ENCODE data around the gene FAM13B. TPM values are rescaled to one million over a fixed set of nuclear protein-coding genes. Genes with fewer than 3 reads are reported as not detected.
"Not testable (repeated sequence)": the region's sequence is repeated elsewhere in the genome, so short reads cannot be mapped to it uniquely, and the experiment has no call there.

The FAM13B gene
- total and polyA plus RNA-seq, 2 experiments from 2014 or later, result 8.1 to 22.7 TPM

DNA sequence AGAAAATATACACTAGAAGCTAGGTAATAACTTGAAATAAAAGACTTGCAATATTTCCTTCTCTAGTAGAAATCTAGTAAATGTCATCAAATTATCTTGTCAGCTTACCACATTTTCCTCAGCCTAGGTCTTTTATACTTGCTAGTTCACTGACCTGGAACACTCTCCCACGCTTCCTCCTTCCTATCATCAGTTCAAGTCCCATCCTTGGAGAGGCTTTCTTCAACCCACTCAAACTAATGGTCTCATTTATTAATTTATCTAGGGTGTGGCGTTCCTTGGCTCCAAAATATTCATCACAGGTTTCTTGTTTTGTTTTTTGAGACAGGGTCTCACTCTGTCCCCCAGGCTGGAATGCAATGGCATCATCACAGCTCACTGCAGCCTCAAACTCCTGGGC lies 2.9 kb downstream of the FAM13B start:
- Histone ChIP-seq H3K4me1 (ENCODE audit: insufficient read depth) (peaks cover 19% of the 10 kb centered on the region), H2AFZ (no peak overlapping the region), H3K27ac (no peak overlapping the region), H3K27me3 (no peaks in the 10 kb centered on the region), H3K79me2 (peaks cover 75% of the 10 kb centered on the region), H3K9me3 (ENCODE audit: low read depth) (no peaks in the 10 kb centered on the region), H3K9me2 (replicated peaks; ENCODE audit: insufficient read depth) (no peaks in the 10 kb centered on the region), H4K20me1 (ENCODE audit: insufficient read depth, poor library complexity, severe bottlenecking) (peaks cover 52% of the 10 kb centered on the region), H3K4me2 (peak overlapping the region; percentile 17), H3K4me3 (no peak overlapping the region), H3K36me3 (replicated peaks; ENCODE audit: insufficient read depth, low read depth) (no peaks in the 10 kb centered on the region)
- WGBS (ENCODE audit: low lambda C conversion rate, missing lambda C conversion rate), result 87% methylated on average over 2 of the region's 2 CpGs
- no peak for TF ChIP-seq EZH2phosphoT487 (IDR thresholded peaks at IDR 0.05; ENCODE audit: low read depth, severe bottlenecking, unreplicated experiment)
- TF ChIP-seq EZH2 (IDR thresholded peaks at IDR 0.05; ENCODE audit: borderline replicate concordance), result no peak
- TF ChIP-seq, protein P1, sequence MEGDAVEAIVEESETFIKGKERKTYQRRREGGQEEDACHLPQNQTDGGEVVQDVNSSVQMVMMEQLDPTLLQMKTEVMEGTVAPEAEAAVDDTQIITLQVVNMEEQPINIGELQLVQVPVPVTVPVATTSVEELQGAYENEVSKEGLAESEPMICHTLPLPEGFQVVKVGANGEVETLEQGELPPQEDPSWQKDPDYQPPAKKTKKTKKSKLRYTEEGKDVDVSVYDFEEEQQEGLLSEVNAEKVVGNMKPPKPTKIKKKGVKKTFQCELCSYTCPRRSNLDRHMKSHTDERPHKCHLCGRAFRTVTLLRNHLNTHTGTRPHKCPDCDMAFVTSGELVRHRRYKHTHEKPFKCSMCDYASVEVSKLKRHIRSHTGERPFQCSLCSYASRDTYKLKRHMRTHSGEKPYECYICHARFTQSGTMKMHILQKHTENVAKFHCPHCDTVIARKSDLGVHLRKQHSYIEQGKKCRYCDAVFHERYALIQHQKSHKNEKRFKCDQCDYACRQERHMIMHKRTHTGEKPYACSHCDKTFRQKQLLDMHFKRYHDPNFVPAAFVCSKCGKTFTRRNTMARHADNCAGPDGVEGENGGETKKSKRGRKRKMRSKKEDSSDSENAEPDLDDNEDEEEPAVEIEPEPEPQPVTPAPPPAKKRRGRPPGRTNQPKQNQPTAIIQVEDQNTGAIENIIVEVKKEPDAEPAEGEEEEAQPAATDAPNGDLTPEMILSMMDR (IDR thresholded peaks at IDR 0.05; ENCODE audit: poor library complexity), result no peak
- DNase-seq (ENCODE audit: low spot score), result no peak

DNA sequence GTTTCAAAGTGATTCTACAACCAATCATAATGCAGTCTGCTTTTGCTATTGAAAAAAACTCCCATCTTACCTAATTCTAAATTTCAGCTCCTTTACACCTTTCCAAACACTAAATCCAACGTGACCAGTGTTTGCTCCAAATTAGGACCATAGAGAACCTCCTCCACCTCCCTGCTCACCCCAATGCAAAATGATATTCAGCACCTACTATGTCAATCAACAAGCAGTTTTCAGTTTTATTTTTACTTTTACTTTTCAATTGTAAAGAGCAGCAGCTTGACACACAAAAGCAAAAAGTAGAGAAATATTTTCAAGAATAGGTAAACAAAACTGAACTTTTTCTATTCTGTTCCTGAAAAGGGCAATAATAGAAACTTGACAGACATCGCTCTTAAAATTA lies 3.4 kb downstream of the FAM13B start:
- Histone ChIP-seq H4K20me1 (ENCODE audit: insufficient read depth, poor library complexity, severe bottlenecking) (peaks cover 56% of the 10 kb centered on the region), H3K4me2 (no peak overlapping the region), H3K4me3 (no peak overlapping the region), H3K27ac (no peak overlapping the region), H3K27me3 (no peaks in the 10 kb centered on the region), H3K79me2 (peaks cover 79% of the 10 kb centered on the region), H3K9me2 (replicated peaks; ENCODE audit: insufficient read depth) (no peaks in the 10 kb centered on the region), H2AFZ (no peak overlapping the region), H3K4me1 (ENCODE audit: insufficient read depth) (peaks cover 17% of the 10 kb centered on the region), H3K9me3 (ENCODE audit: low read depth) (no peaks in the 10 kb centered on the region), H3K36me3 (replicated peaks; ENCODE audit: insufficient read depth, low read depth) (no peaks in the 10 kb centered on the region)
- no peak for TF ChIP-seq EZH2 (IDR thresholded peaks at IDR 0.05; ENCODE audit: borderline replicate concordance)
- TF ChIP-seq EZH2phosphoT487 (IDR thresholded peaks at IDR 0.05; ENCODE audit: low read depth, severe bottlenecking, unreplicated experiment), result no peak
- TF ChIP-seq, protein P1 (IDR thresholded peaks at IDR 0.05; ENCODE audit: poor library complexity), result no peak
- DNase-seq (ENCODE audit: low spot score), result no peak
- 82% methylated on average over 2 of the region's 2 CpGs for WGBS (ENCODE audit: low lambda C conversion rate, missing lambda C conversion rate)

DNA sequence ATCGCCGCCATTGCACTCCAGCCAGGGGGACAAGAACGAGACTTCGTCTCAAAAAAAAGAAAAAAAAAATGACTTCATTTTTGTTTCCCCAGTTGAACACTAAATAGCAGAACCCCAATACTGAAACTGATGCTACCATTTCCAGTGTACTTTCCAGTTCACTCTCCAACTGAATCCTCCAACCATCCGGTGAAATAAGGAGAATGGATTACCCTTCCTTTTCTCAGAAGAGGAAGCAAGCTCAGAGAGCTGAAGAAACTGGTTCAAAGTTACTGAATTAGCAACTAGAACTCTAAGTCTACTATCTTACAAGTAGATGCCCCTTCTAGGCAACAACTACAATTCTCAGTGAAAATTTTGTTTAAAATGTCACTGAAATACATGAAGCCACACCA lies 3.9 kb downstream of the FAM13B start:
- Histone ChIP-seq H3K27ac (no peak overlapping the region), H2AFZ (no peak overlapping the region), H3K9me3 (ENCODE audit: low read depth) (no peaks in the 10 kb centered on the region), H3K79me2 (peaks cover 85% of the 10 kb centered on the region), H3K4me2 (no peak overlapping the region), H3K4me1 (ENCODE audit: insufficient read depth) (peaks cover 14% of the 10 kb centered on the region), H3K36me3 (replicated peaks; ENCODE audit: insufficient read depth, low read depth) (no peaks in the 10 kb centered on the region), H3K27me3 (no peaks in the 10 kb centered on the region), H3K9me2 (replicated peaks; ENCODE audit: insufficient read depth) (no peaks in the 10 kb centered on the region), H4K20me1 (ENCODE audit: insufficient read depth, poor library complexity, severe bottlenecking) (peaks cover 61% of the 10 kb centered on the region), H3K4me3 (no peak overlapping the region)
- DNase-seq (ENCODE audit: low spot score), result no peak
- TF ChIP-seq, protein P1 (IDR thresholded peaks at IDR 0.05; ENCODE audit: poor library complexity), result no peak
- TF ChIP-seq EZH2phosphoT487 (IDR thresholded peaks at IDR 0.05; ENCODE audit: low read depth, severe bottlenecking, unreplicated experiment) (no peak), EZH2 (IDR thresholded peaks at IDR 0.05; ENCODE audit: borderline replicate concordance) (no peak)
- 100% methylated on average over 5 of the region's 5 CpGs for WGBS (ENCODE audit: low lambda C conversion rate, missing lambda C conversion rate)

DNA sequence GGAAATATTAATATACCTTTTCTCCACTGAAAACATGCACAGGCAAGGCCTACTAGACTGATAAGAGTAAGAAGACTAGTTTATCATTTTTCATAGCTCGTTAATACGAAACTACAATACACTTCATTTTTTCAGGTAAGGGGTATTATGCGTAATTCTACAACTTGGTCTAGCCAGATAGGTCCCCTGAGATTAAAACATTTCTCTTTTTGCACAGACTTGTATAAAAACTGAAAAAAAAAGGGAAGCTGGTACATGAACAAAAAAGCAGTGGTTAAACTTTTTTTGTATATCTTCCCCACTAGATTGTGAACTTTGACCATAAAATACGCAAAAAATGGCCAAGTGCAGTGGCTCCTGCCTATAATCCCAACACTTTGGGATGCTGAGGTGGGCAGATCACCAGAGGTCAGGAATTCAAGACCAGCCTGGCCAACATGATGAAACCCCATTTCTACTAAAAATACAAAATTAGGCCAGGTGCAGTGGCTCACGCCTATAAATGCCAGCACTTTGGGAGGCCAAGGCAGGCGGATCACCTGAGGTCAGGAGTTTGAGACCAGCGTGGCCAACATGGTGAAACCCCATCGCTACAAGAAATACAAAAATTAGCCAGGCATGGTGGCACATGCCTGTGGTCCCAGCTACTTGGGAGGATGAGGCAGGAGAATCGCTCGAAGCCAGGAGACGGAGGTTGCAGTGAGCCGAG lies 4.5 kb downstream of the FAM13B start:
- H2AFZ ChIP-seq; H3K4me2 ChIP-seq; DNase-seq (ENCODE audit: low spot score); H3K9me2 ChIP-seq (replicated peaks; ENCODE audit: insufficient read depth); H3K27ac ChIP-seq; H3K4me1 ChIP-seq (ENCODE audit: insufficient read depth); H3K27me3 ChIP-seq; H3K36me3 ChIP-seq (replicated peaks; ENCODE audit: insufficient read depth, low read depth); H3K9me3 ChIP-seq (ENCODE audit: low read depth); H3K4me3 ChIP-seq: not testable (repeated sequence)
- H3K79me2 ChIP-seq, result peaks cover 90% of the 10 kb centered on the region
- 99% methylated on average over 12 of the region's 12 CpGs for WGBS (ENCODE audit: low lambda C conversion rate, missing lambda C conversion rate)
- H4K20me1 ChIP-seq (ENCODE audit: insufficient read depth, poor library complexity, severe bottlenecking), result peaks cover 66% of the 10 kb centered on the region

DNA sequence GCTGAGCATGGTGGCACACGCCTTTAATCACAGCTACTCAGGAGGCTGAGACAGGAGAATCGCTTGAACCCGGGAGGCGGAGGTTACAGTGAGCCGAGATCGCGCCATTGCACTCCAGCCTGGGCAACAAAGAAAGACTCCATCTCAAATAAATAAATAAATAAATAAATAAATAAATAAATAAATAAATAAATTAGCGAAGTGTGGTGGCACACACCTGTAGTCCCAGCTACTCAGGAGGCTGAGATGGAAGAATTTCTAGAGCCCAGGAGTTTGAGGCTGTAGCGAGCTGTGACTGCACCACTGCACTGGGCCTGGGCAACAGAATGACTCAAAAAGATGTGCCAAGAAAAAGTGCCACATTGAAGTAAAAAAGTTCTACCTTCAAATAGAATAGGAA lies 6.1 kb downstream of the FAM13B start:
- H3K27me3 ChIP-seq; H3K27ac ChIP-seq; H3K9me3 ChIP-seq (ENCODE audit: low read depth); H3K36me3 ChIP-seq (replicated peaks; ENCODE audit: insufficient read depth, low read depth); H3K4me1 ChIP-seq (ENCODE audit: insufficient read depth); H2AFZ ChIP-seq; H3K9me2 ChIP-seq (replicated peaks; ENCODE audit: insufficient read depth); H3K4me2 ChIP-seq; H3K4me3 ChIP-seq; DNase-seq (ENCODE audit: low spot score): not testable (repeated sequence)
- H3K79me2 ChIP-seq, result peaks cover 100% of the 10 kb centered on the region
- H4K20me1 ChIP-seq (ENCODE audit: insufficient read depth, poor library complexity, severe bottlenecking), result peaks cover 78% of the 10 kb centered on the region
- WGBS (ENCODE audit: low lambda C conversion rate, missing lambda C conversion rate), result 99% methylated on average over 9 of the region's 9 CpGs

All from hepatocyte (in vitro differentiated cells).